Measurements from ENCODE around the gene USP5. TPM values are rescaled to one million over a fixed set of nuclear protein-coding genes. Genes with fewer than 3 reads are reported as not detected.

USP5 gene
- total and polyA plus RNA-seq, 2 of the 8 experiments (the other 6 are each of a cell fraction or from before 2014, with no cell fraction given) = 66.5 to 148 TPM

- TF ChIP-seq USF2 (IDR thresholded peaks at IDR 0.05; ENCODE audit: low read length) (peak; percentile 58), SRF (IDR thresholded peaks at IDR 0.05; ENCODE audit: low read depth, low read length) (no peak), EZH2 (IDR thresholded peaks at IDR 0.05; ENCODE audit: low read depth, low read length, severe bottlenecking) (no peak), TBP (IDR thresholded peaks at IDR 0.05; ENCODE audit: low read depth, low read length) (0 out of 2 replicates have a peak, but pooled peaks have one; percentile 18), ZNF274 (IDR thresholded peaks at IDR 0.05; ENCODE audit: borderline replicate concordance, extremely low read depth, low read length) (no peak), MAX (IDR thresholded peaks at IDR 0.05) (peak; percentile 62; the same call in 1 of the 2 replicates), RXRA (IDR thresholded peaks at IDR 0.05; ENCODE audit: insufficient read depth, low read depth, low read length) (no peak), E2F6 (IDR thresholded peaks at IDR 0.05) (peak; percentile 43; the same call in 1 of the 2 replicates), JUN (IDR thresholded peaks at IDR 0.05; ENCODE audit: low read depth, low read length) (no peak), POLR2AphosphoS5 (IDR thresholded peaks at IDR 0.05; ENCODE audit: low read depth, low read length) (0 out of 2 replicates have a peak, but pooled peaks have one; percentile 19), HDAC2 (IDR thresholded peaks at IDR 0.05; ENCODE audit: borderline replicate concordance in 1 of 2, low read depth in 2 of 2, low read length in 2 of 2) (no peak)
Measured at GRCh38 chr12:6818222-6818621, 33.7 kb upstream of the USP5 start (continued).

Data from H1 (cell line).